DMS153 (cell line): ENCODE measurements around the gene ZNF595.
"Not testable (repeated sequence)": the region's sequence is repeated elsewhere in the genome, so short reads cannot be mapped to it uniquely, and the experiment has no call there.

ENCODE experiments used
- DNase-seq: peaks from one replicate; lab custom pipeline; 2025; lab: John Stamatoyannopoulos, UW

Gene ZNF595

DNA sequence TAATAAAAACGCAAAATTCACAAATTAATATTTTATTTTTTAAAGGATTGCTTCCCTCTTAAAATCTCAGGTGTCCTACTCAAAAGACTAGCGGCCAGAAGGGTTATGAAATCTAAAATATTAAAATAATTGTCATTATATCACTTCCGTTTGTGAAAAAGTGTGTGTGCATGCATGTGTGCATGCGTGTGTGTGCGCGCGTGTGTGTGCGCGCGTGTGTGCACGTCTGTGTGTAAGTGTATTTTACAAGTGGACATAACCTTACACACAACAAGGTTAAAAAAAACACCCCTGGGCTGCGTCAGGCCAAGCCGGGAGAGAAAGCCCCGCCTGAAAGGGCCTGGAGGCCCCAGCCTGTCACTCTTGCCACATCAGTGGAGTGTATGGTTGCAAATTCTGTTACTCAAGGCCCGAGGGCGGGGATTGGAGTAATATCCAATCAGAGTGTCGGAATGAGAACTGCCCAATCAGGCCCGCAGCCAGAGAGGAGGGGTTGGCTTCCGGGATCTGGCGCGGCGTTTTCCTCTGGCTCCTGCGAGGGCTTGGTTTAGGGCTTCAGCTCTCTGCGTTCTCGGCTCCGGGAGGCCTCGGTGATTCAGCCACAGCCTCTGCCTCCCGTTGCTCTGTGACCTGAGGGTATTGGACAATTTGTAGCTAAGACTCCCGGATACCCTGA lies at the start of gene ZNF595:
ZNF595 (plus strand) TSS at position 518 of the 676 bp plus-strand sequence. CDS start 168 bp downstream, outside the sequence.
- not testable (repeated sequence) for DNase-seq

GRCh38 chr4:9937-10870 lies 42.9 kb upstream of the ZNF595 start:
- not testable (repeated sequence) for DNase-seq

DNA sequence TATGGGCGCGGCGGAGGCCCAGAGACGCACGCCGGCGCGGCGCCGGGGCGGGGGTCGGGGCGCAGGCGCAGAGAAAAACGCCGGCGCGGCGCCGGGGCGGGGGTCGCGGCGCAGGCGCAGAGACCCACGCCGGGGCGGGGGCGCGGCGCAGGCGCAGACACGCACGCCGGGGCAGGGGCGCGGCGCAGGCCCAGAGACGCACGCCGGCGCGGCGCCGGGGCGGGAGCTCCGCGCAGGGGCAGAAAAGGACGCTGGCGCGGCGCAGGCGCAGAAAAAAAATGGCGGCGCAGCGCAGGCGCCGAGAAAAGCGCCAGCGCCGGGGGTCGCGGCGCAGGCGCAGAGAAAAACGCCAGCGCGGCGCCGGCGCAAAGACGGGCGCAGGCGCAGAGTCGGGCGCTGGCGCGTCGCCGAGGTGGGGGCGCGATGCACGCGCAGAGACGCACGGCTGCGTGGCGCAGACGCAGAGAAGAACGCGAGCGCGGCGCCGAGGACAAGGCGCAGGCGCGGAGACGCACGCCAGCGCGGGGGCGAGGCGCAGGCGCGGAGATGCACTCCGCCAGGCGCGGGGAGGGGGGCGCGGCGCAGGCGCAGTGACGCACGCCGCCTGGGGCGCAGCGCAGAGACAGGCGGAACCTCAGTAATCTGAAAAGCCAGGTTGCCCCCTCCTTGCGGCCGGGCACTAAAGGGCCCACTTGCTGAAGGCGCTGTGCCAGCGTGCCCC lies 41.9 kb upstream of the ZNF595 start:
- DNase-seq: not testable (repeated sequence)

- not testable (repeated sequence) for DNase-seq
Measured at GRCh38 chr4:11816-12417, 41.2 kb upstream of the ZNF595 start.

- not testable (repeated sequence) for DNase-seq
Measured at GRCh38 chr4:18128-18527, 35.0 kb upstream of the ZNF595 start.

DNA sequence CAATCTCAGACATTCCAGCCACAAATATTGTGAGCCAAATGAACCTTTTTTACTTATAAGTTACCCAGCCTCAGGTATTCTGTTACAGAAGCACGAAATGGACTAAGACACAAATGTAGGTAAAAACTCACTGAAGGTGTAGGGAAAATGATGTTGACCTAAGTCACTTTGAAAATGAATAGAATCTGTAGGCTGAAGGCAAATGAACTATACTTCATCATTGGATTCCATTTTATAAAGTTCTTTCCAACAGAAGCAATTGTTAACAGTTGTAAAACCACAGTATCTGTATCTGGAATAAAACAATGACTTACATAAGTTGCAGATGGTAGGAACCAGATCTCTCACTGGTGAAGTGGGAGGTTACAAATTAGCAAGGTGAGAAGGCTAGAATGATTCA lies 34.5 kb upstream of the ZNF595 start:
- DNase-seq: not testable (repeated sequence)

- DNase-seq: not testable (repeated sequence)
Measured at GRCh38 chr4:22882-23281, 30.2 kb upstream of the ZNF595 start.

- DNase-seq: not testable (repeated sequence)
Measured at GRCh38 chr4:24359-24758, 28.8 kb upstream of the ZNF595 start.

- DNase-seq: not testable (repeated sequence)
Measured at GRCh38 chr4:27501-27900, 25.6 kb upstream of the ZNF595 start.

- DNase-seq: not testable (repeated sequence)
Measured at GRCh38 chr4:28767-29542, 24.2 kb upstream of the ZNF595 start.

DNA sequence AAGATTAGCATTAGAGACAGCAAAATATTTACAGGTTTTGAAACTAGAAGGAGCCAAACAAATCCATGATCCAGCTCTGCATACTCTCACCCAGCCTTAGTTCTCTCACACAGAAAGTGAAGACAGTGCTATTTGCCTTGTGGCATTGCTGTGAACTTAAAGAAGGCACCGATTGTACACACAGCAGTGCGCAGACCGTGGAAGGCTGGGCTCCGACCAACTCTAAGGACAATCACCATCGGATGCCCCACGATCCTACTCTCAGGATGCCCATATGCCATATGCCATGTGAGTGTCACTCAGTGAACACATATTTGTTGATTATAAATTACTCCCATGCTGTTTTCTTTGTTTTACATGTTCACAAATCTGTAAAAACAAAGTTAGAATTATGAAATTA lies 19.8 kb upstream of the ZNF595 start:
- not testable (repeated sequence) for DNase-seq

DNA sequence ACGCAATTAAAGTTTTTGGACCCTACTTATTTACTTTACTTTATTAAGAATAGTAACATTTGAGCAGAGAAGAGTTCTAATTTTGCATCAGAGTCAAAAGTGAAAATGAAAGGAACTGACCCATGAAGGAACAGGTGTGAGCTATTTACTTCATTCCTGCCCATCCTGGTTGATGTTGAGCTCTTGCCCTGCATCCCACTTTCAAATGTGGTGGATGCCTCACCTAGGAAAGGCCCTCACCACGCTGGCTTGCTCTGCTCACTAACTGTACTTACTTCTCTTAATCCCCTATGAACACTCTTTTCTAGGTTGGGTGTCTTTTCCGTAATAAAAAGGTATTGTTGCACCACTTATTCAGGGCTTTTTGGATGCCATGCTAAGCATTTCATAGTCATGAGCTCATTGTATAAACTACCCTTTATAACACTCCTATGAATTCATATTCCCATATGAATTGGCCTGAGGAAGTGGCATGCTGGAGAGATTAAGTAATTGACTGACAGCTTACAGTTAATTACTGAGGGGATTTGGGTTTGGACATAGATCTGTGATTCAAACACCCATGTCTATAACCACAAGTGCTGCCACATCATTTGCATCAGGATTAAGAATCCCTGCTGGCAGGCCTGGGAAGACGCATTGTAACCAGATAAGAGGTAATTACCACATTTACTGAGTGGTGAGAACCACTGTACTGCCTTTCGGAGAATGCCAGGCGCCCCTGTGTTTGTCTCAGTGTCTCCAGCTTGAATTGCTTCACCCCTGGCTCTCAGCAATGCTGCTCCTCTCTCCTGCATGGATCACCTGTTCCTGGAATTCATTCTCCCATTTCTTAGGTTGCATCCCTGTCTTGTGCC lies 16.3 kb upstream of the ZNF595 start:
- DNase-seq: not testable (repeated sequence)

- DNase-seq: not testable (repeated sequence)
Measured at GRCh38 chr4:38202-38601, 14.9 kb upstream of the ZNF595 start.

GRCh38 chr4:43375-43774 lies 9.7 kb upstream of the ZNF595 start:
- not testable (repeated sequence) for DNase-seq

GRCh38 chr4:51253-51652 lies 1.9 kb upstream of the ZNF595 start:
- DNase-seq: not testable (repeated sequence)

GRCh38 chr4:51655-52277 lies 1.4 kb upstream of the ZNF595 start:
- not testable (repeated sequence) for DNase-seq

- not testable (repeated sequence) for DNase-seq
Measured at GRCh38 chr4:53521-53920, 400 bp downstream of the ZNF595 start.

- DNase-seq: not testable (repeated sequence)
Measured at GRCh38 chr4:64733-65132, 11.6 kb downstream of the ZNF595 start.

DNA sequence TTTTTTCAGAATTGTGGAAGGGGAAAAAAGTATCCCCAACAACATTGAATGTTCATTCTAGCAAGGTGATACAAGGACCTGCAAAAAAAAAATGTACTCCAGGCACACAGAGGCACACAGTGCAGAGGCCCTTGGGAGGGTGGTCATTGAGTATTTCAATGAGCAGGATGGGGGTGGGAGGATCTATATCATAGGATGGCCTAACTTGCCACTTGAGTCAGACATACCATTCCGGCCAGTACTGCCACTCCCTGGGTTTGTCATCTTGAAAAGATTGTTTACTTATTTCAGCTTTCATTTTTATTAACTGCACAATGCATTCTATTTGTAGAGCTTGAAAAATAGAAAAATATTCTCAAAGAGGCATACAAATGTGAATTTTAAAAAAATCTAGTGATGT lies 18.7 kb downstream of the ZNF595 start:
- no peak for DNase-seq

DNA sequence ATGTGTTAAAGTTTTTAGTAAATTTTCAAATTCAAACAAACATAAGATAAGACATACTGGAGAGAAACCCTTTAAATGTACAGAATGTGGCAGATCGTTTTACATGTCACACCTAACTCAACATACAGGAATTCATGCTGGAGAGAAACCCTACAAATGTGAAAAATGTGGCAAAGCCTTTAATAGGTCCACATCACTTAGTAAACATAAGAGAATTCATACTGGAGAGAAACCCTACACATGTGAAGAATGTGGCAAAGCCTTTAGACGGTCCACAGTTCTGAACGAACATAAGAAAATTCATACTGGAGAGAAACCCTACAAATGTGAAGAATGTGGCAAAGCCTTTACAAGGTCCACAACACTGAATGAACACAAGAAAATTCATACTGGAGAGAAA lies 32.8 kb downstream of the ZNF595 start:
- no peak for DNase-seq
